Measurements from ENCODE around the gene VPS25.
"Not testable (repeated sequence)": the region's sequence is repeated elsewhere in the genome, so short reads cannot be mapped to it uniquely, and the experiment has no call there.

The VPS25 gene

GRCh38 chr17:42773290-42774035, at the start of gene VPS25:
Gene VPS25, plus strand, starts transcription at chr17:42773449. Its CDS starts 27 bp downstream, at chr17:42773476.
- peak; percentile 90 for DNase-seq

DNA sequence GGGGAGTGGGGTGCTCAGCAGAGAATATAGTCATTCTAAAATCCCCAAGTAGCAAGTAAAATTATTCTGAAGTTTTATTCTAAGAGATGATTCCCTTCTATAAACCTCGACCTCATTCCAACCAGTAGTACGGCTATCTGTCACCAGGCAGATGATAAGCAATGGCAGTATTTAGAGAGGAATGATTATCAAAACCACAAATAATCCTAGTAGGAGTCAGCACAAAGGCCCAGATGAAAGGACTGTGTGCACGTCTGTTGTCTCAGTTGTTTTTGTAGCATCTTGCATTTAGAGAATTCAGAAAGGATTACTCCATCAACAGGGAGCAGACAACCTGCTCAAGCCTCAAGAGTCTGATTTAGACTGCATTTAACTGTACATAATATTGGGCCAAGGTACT, 49.6 kb upstream of the VPS25 start:
- DNase-seq = no peak

- DNase-seq = no peak
Observed at GRCh38 chr17:42725143-42725542, 48.1 kb upstream of the VPS25 start.

DNA sequence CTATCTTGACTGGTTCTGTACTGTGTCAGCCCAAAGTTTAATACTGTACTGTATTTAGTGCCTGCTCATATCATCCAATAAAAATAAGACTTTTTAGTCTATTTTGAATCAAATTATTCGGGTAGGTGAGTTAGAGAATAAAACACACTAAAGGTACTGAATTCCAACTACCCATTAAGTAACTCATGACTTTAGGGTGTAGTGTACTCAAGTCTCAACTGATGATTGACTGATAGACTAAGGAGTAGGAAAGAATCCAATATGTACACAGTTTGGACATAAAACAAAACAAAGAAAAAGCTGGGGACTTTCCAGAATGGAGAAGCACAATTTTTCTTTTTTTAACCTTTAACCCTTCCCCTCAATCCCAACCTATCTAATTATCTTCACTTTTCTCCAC, 32.5 kb upstream of the VPS25 start:
- no peak for DNase-seq

GRCh38 chr17:42742916-42743315, 30.3 kb upstream of the VPS25 start:
- DNase-seq = not testable (repeated sequence)

DNA sequence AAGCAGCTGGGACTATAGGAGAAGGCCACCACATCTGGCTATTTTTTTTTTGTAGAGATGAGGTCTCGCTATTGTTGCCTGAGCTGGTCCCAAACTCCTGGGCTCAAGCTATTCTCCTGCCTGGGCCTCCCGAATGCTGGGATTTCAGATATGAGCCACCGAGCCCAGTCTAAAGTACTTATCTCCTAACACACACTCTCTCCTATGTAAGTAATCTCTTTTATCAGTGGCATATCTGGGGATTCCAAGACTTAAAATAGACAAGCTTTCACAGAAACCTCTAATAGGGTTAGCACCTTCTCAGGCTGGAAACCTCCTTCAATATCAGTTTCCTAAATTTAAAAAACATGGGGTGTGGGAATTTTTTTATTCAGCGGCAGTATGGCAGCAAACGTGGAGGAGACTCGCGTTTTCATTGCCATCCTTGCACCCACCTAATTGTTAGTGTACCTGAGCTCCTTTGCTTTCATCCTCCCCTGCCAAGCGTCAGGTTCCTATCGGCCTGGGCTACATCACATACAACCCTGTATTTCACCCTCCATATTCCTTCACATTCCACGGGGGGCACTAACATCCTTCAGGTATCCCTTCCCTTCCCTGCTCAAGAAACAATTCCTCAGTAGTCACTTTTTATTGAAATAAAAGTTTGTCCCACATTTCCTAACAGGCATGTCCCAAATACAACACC, 29.5 kb upstream of the VPS25 start:
- DNase-seq = peak; percentile 67

- DNase-seq = peak; percentile 94
Observed at GRCh38 chr17:42744283-42744805, 28.9 kb upstream of the VPS25 start.

GRCh38 chr17:42744806-42745617, 28.2 kb upstream of the VPS25 start, which contains the start of gene EZH1:
Gene EZH1, minus strand, starts transcription at chr17:42745040. Its CDS starts 16,099 bp downstream, at chr17:42728941.
- peak; percentile 98 for DNase-seq

DNA sequence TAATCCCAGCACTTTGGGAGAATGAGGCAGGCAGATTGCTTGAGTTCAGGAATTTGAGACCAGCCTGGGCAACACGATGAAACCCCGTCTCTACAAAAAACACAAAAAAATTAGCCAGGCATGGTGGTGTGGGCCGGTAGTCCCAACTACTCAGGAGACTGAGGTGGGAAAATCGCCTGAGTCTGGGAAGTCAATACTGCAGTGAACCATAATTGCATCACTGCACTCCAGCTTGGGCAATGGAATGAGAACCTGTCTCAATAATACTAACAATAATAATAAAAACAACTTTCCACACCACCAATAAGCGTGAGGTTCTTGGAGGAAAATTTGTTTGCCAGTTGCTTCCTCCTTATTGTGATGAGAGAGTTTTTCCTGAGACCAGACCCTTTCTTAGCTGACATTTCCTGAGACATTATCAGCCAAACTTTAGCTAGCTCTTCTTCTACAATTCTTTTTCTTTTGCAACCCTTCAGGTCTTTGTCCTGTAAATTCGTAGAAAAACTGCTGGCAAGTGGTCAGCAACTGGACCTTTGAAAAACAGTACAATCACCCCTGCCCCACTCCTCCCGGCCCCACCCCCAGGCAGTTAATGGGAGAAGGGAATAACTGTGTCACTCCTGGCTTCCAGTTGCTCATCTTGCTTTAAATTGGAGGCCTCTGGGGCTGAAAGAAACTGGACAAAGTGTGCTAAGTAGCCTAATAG, 24.9 kb upstream of the VPS25 start:
- DNase-seq = no peak

- no peak for DNase-seq
Observed at GRCh38 chr17:42748908-42749798, 24.1 kb upstream of the VPS25 start.

DNA sequence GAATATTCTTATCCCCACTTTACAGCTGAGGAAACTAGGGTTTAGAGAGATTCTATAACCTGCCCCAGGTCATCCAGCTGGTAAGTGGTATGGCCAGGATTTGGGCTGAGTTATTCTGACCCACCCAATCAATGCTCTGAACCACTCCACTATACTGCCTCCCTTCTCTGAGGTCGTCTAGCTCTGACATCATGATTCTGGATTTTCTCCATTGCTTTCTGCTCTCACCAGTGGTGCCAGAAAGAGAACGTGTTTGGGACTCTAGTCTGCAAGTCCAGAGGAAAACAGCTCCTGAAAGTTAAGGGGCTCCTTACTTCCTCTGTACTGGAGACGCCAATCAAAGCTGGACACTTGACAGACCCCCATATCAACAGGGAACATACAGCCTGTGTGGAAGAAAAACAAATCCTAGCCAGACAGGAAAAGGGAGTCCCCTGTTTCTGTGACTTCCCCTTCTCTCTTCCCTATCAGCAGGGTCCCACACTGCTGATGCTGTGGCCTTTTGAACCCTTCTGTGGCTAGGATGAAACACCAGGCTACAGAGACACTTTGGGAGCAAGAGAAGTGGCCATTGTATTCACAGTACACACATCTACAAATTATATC, 22.4 kb upstream of the VPS25 start:
- no peak for DNase-seq

- DNase-seq = no peak
Observed at GRCh38 chr17:42751628-42752027, 21.6 kb upstream of the VPS25 start.

GRCh38 chr17:42754782-42755181, 18.5 kb upstream of the VPS25 start:
- DNase-seq = no peak

- DNase-seq = no peak
Observed at GRCh38 chr17:42759982-42760651, 13.1 kb upstream of the VPS25 start.

- peak; percentile 73 for DNase-seq
Observed at GRCh38 chr17:42760652-42761581, 12.3 kb upstream of the VPS25 start, which contains the start of gene RAMP2. Gene RAMP2, plus strand, starts transcription at chr17:42761227. Its CDS starts 35 bp downstream, at chr17:42761262.

GRCh38 chr17:42761638-42762037, 11.6 kb upstream of the VPS25 start:
- DNase-seq = no peak

DNA sequence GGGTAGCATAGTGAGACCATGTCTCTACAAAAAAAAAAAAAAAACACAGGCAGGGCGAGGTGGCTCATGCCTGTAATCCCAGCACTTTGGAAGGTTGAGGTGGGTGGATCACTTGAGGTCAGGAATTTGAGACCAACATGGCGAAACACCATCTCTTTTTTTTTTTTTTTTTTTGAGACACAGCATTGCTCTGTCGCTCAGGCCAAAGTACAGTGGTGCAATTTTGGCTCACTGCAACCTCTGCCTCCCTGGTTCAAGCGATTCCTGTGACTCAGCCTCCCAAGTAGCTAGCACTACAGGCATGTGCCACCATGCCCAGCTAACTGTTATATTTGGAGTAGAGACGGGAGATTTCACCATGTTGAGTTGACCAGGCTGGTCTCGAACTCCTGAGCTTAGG, 7.1 kb upstream of the VPS25 start:
- no peak for DNase-seq

- no peak for DNase-seq
Observed at GRCh38 chr17:42767512-42767911, 5.7 kb upstream of the VPS25 start.

- not testable (repeated sequence) for DNase-seq
Observed at GRCh38 chr17:42768006-42768405, 5.2 kb upstream of the VPS25 start.

All from NCI-H82 (cell line).